ENCODE measurements around the gene ELOB.

GRCh38 chr16:2777903-2778629, 986 bp upstream of the ELOB start:
- TF ChIP-seq CTCF (IDR thresholded peaks at IDR 0.05) (no peak), POLR2A (IDR thresholded peaks at IDR 0.05) (no peak)
